Keratinocyte (primary cell): Measurements from ENCODE around the gene TLE1. TPM values are rescaled to one million over a fixed set of nuclear protein-coding genes. Genes with fewer than 3 reads are reported as not detected.

Experiments used
- DNase-seq: peaks from one replicate; pipeline ENCODE4 v3.0.0-alpha.2; 2011; ENCODE audit warnings: low read depth, missing footprints, low spot score
- FAIRE-seq: peaks from 2 replicates; lab custom pipeline; 2011; peaks lifted over from hg19 to GRCh38; lab: Jason Lieb, UNC
- H2AFZ ChIP-seq: 2 replicates; pipeline ENCODE4 v1.6.0; 2012; ENCODE audit warnings: low read length, control low read depth, inconsistent platforms; ENCODE audit not compliant: control insufficient read depth
- H3K27ac ChIP-seq: 2 replicates; pipeline ENCODE4 v1.5.1; 2011; ENCODE audit warnings: low read length; ENCODE audit not compliant: control insufficient read depth, insufficient read depth
- H3K27me3 ChIP-seq: 3 replicates; pipeline ENCODE4 v1.6.0; 2011; ENCODE audit warnings: low read length; ENCODE audit not compliant: control insufficient read depth, insufficient read depth; ENCODE audit errors: extremely low read depth
- H3K36me3 ChIP-seq, 2 experiments: 2 replicates in 1 of 2; 3 replicates in 1 of 2; pipeline ENCODE4 v1.5.1; 2011; ENCODE audit warnings: low read length in 2 of 2, mild to moderate bottlenecking in 1 of 2; ENCODE audit not compliant: control insufficient read depth in 2 of 2, insufficient read depth in 2 of 2; ENCODE audit errors: extremely low read depth in 1 of 2
- H3K4me1 ChIP-seq: 3 replicates; pipeline ENCODE4 v1.5.1; 2011; ENCODE audit warnings: low read length; ENCODE audit not compliant: control insufficient read depth, insufficient read depth; ENCODE audit errors: extremely low read depth
- H3K4me2 ChIP-seq: 3 replicates; pipeline ENCODE4 v1.6.0; 2011; ENCODE audit warnings: low read depth, low read length; ENCODE audit not compliant: control insufficient read depth, insufficient read depth; ENCODE audit errors: extremely low read depth
- H3K4me3 ChIP-seq, 3 experiments: fragments of 200-600 bp in 1 of 3; sonication (generic) in 1 of 3; 2 replicates in 2 of 3; 3 replicates in 1 of 3; pipeline ENCODE4 v1.5.1; 2011 to 2016; ENCODE audit warnings: low read length in 3 of 3, mild to moderate bottlenecking in 3 of 3, control low read depth in 2 of 3, inconsistent platforms in 1 of 3, low read depth in 1 of 3, mixed read lengths in 1 of 3, mixed run types in 1 of 3, moderate library complexity in 1 of 3; ENCODE audit not compliant: control insufficient read depth in 2 of 3, insufficient read depth in 2 of 3; ENCODE audit errors: extremely low read depth in 1 of 3
- H3K79me2 ChIP-seq: 2 replicates; pipeline ENCODE4 v1.6.0; 2012; ENCODE audit warnings: low read length; ENCODE audit not compliant: control insufficient read depth, insufficient read depth
- H3K9ac ChIP-seq: 3 replicates; pipeline ENCODE4 v1.6.0; 2011; ENCODE audit warnings: low read length; ENCODE audit not compliant: control insufficient read depth, insufficient read depth; ENCODE audit errors: extremely low read depth
- H3K9me1 ChIP-seq: 3 replicates; pipeline ENCODE4 v1.6.0; 2011; ENCODE audit warnings: low read length; ENCODE audit not compliant: control insufficient read depth, insufficient read depth; ENCODE audit errors: extremely low read depth
- H3K9me3 ChIP-seq: 2 replicates; pipeline ENCODE4 v1.5.1; 2012; ENCODE audit warnings: low read depth, low read length; ENCODE audit not compliant: control insufficient read depth
- H4K20me1 ChIP-seq: 3 replicates; pipeline ENCODE4 v1.6.0; 2011; ENCODE audit warnings: low read length; ENCODE audit not compliant: control insufficient read depth, insufficient read depth; ENCODE audit errors: extremely low read depth
- CTCF ChIP-seq, 3 experiments: IDR thresholded peaks in 1 of 3; conservative IDR thresholded peaks in 1 of 3; optimal IDR thresholded peaks in 1 of 3; 2 replicates in 2 of 3; 3 replicates in 1 of 3; pipeline versions ENCODE3 to v1.5.1; 2011; ENCODE audit warnings: low read length in 3 of 3, mild to moderate bottlenecking in 3 of 3, moderate library complexity in 2 of 3, control low read depth in 1 of 3, inconsistent platforms in 1 of 3; ENCODE audit not compliant: insufficient read depth in 2 of 3; ENCODE audit errors: extremely low read depth in 1 of 3
- EZH2 ChIP-seq: IDR thresholded peaks from one replicate; pipeline ENCODE4 v1.6.1; 2012; ENCODE audit warnings: inconsistent platforms, mild to moderate bottlenecking, low read length, moderate library complexity
- dilution Hi-C: fragments of 300-500 bp; cut with MboI; formaldehyde crosslinking; loops from one replicate; pipeline ENCODE4 v1.7.0; 2020; ENCODE audit warnings: low sequenced_read_pairs; ENCODE audit not compliant: extremely low pct_ligation_motif_present
- polyA plus RNA-seq, 5 experiments: library from polyadenylated mRNA; depleted of rRNA in 3 of 5; stranded (reverse) in 3 of 5; stranded (forward) in 1 of 5; unstranded in 1 of 5; fragments of >200 nt; gene quantifications; 1 replicate in 1 of 5; 2 replicates in 3 of 5; 3 replicates in 1 of 5; pipeline versions ENCODE4 v1.2.1 to v1.2.3, GENCODE V29; 2011 to 2012; ENCODE audit warnings: missing spikeins in 2 of 5, low read depth in 1 of 5, low replicate concordance in 1 of 5

Gene TLE1
- polyA plus RNA-seq, 1 donor (not counting 4 experiments of a cell fraction or from before 2014, with no cell fraction given): 29.6 TPM

- DNase-seq (no peak), FAIRE-seq (no peak)
Measured at GRCh38 chr9:81609782-81610739, 79.3 kb downstream of the TLE1 start.

GRCh38 chr9:81608289-81608657 is 81.1 kb downstream of the TLE1 start:
- no peak overlapping the region for H3K4me3 ChIP-seq
- dilution Hi-C loops: no loop called here
- no peaks in the 10 kb centered on the region for H3K4me1 ChIP-seq
- no peaks in the 10 kb centered on the region for H3K79me2 ChIP-seq
- TF ChIP-seq CTCF (optimal IDR thresholded peaks at IDR 0.05 in 1 of 3, IDR thresholded peaks at IDR 0.05 in 1 of 3, conservative IDR thresholded peaks at IDR 0.05 in 1 of 3; ENCODE audit: extremely low read depth in 1 of 3, insufficient read depth in 2 of 3, low read length in 3 of 3) (no peak), EZH2 (no peak)
- peaks cover 18% of the 10 kb centered on the region in 2 experiments for H3K36me3 ChIP-seq
- H3K4me2 ChIP-seq: no peak overlapping the region
- no peaks in the 10 kb centered on the region for H3K9me3 ChIP-seq
- H4K20me1 ChIP-seq: no peaks in the 10 kb centered on the region
- H3K9ac ChIP-seq: no peak overlapping the region
- H3K27me3 ChIP-seq: no peaks in the 10 kb centered on the region
- no peak for DNase-seq
- no peaks in the 10 kb centered on the region for H3K9me1 ChIP-seq
- H3K27ac ChIP-seq: no peak overlapping the region
- no peak for FAIRE-seq
- no peak overlapping the region for H2AFZ ChIP-seq

More at GRCh38 chr9:81609782-81610739, 79.3 kb downstream of the TLE1 start:
- Histone ChIP-seq H3K79me2 (no peaks in the 10 kb centered on the region), H3K9me1 (no peaks in the 10 kb centered on the region), H2AFZ (no peak overlapping the region), H3K4me1 (no peaks in the 10 kb centered on the region), H3K27ac (no peak overlapping the region), H3K4me2 (no peak overlapping the region), H4K20me1 (no peaks in the 10 kb centered on the region), H3K9ac (no peak overlapping the region), H3K4me3 (no peak overlapping the region), H3K27me3 (no peaks in the 10 kb centered on the region), H3K9me3 (no peaks in the 10 kb centered on the region), H3K36me3 (peaks cover 14 to 21% of the 10 kb centered on the region in 2 experiments)
- dilution Hi-C loops: no loop called here
- TF ChIP-seq EZH2 (no peak), CTCF (optimal IDR thresholded peaks at IDR 0.05 in 1 of 3, IDR thresholded peaks at IDR 0.05 in 1 of 3, conservative IDR thresholded peaks at IDR 0.05 in 1 of 3; ENCODE audit: extremely low read depth in 1 of 3, insufficient read depth in 2 of 3, low read length in 3 of 3) (no peak)
